Measurements from ENCODE around the gene TRPV2. TPM values are rescaled to one million over a fixed set of nuclear protein-coding genes. Genes with fewer than 3 reads are reported as not detected.
A peak's percentile ranks its signal among the peaks of the same experiment; 100 is the strongest.

TRPV2 gene
- total and polyA plus RNA-seq, 4 donors = 2.9 to 9.3 (median 4.6) TPM

DNA sequence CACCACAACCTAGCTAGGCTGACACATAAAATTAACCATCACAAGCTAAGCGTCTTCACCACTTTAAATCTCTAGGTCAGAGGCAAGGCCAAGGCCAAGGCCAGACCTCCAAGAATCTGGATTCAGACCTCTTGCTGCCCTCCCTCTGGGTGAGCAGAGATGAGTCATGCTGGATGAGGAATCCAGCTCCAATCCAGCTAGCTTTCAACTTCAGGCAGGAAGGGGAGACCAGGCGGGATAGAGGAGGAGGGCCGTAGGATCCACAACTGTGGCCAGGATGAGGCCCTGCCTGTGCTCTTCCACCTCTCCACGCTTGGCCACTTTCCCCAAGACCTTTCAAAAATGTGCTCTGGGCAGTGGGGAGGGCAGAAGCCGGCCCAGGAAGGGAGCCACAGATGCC is 61.9 kb downstream of the TRPV2 start:
- H3K27ac ChIP-seq (ENCODE audit: low read depth in 1 of 2, low read length in 2 of 2) = no peak overlapping the region
- DNase-seq (ENCODE audit: low spot score) = no peak
- H3K27me3 ChIP-seq (ENCODE audit: control insufficient read depth in 4 of 4, insufficient read depth in 4 of 4, low read length in 3 of 4) = no peaks in the 10 kb centered on the region
- 84% methylated on average over 5 of the region's 5 CpGs for WGBS
- no peaks in the 10 kb centered on the region for H3K4me1 ChIP-seq (ENCODE audit: control insufficient read depth in 4 of 4, insufficient read depth in 4 of 4, low read length in 3 of 4)
- H3K4me3 ChIP-seq (ENCODE audit: low read depth in 1 of 3, low read length in 3 of 3) = no peak overlapping the region
- TF ChIP-seq SP1 (IDR thresholded peaks at IDR 0.05) (no peak), NR2F2 (IDR thresholded peaks at IDR 0.05) (peak; percentile 77), JUND (IDR thresholded peaks at IDR 0.05) (peak; percentile 68 to 78)
- no peak overlapping the region for H3K9ac ChIP-seq (ENCODE audit: low read depth in 1 of 2, low read length in 2 of 2)
- no peaks in the 10 kb centered on the region for H3K36me3 ChIP-seq (ENCODE audit: control insufficient read depth in 4 of 4, insufficient read depth in 3 of 4, low read depth in 1 of 4, low read length in 3 of 4)
- H3K9me3 ChIP-seq (ENCODE audit: control insufficient read depth in 4 of 4, low read length in 3 of 4) = no peaks in the 10 kb centered on the region

DNA sequence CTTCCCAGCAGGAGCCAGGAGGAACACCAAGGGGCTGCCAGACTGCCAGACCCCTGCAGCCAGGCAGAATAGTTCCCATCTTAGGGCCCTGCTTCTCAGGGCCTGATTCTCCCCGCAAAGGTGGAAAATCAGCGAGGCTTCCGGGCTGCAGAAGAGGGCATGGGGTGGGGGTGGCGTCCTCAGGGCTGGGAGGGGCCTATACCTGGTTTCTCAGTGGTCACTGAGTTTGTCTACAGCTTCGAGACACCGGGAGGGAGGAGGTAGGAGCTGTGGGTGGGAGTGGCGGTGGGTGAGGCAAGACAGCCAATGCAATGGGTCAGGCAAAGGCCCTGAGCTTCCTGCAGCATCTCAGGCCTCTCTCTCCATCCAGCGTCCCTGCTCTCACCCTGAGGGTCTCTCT is 62.3 kb downstream of the TRPV2 start:
- no peaks in the 10 kb centered on the region for H3K36me3 ChIP-seq (ENCODE audit: control insufficient read depth in 4 of 4, insufficient read depth in 3 of 4, low read depth in 1 of 4, low read length in 3 of 4)
- no peak overlapping the region for H3K27ac ChIP-seq (ENCODE audit: low read depth in 1 of 2, low read length in 2 of 2)
- H3K4me3 ChIP-seq (ENCODE audit: low read depth in 1 of 3, low read length in 3 of 3) = no peak overlapping the region
- TF ChIP-seq, protein P1, sequence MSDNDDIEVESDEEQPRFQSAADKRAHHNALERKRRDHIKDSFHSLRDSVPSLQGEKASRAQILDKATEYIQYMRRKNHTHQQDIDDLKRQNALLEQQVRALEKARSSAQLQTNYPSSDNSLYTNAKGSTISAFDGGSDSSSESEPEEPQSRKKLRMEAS (IDR thresholded peaks at IDR 0.05) = no peak
- TF ChIP-seq HNF4G (IDR thresholded peaks at IDR 0.05) = no peak
- TF ChIP-seq NR2F2 (IDR thresholded peaks at IDR 0.05) = no peak
- TF ChIP-seq, protein P2, sequence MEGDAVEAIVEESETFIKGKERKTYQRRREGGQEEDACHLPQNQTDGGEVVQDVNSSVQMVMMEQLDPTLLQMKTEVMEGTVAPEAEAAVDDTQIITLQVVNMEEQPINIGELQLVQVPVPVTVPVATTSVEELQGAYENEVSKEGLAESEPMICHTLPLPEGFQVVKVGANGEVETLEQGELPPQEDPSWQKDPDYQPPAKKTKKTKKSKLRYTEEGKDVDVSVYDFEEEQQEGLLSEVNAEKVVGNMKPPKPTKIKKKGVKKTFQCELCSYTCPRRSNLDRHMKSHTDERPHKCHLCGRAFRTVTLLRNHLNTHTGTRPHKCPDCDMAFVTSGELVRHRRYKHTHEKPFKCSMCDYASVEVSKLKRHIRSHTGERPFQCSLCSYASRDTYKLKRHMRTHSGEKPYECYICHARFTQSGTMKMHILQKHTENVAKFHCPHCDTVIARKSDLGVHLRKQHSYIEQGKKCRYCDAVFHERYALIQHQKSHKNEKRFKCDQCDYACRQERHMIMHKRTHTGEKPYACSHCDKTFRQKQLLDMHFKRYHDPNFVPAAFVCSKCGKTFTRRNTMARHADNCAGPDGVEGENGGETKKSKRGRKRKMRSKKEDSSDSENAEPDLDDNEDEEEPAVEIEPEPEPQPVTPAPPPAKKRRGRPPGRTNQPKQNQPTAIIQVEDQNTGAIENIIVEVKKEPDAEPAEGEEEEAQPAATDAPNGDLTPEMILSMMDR (IDR thresholded peaks at IDR 0.05; ENCODE audit: low read depth, low read length, missing input control) = no peak
- TF ChIP-seq GABPA (IDR thresholded peaks at IDR 0.05 in 1 of 2, conservative IDR thresholded peaks at IDR 0.05 in 1 of 2) = no peak
- TF ChIP-seq, protein P3, sequence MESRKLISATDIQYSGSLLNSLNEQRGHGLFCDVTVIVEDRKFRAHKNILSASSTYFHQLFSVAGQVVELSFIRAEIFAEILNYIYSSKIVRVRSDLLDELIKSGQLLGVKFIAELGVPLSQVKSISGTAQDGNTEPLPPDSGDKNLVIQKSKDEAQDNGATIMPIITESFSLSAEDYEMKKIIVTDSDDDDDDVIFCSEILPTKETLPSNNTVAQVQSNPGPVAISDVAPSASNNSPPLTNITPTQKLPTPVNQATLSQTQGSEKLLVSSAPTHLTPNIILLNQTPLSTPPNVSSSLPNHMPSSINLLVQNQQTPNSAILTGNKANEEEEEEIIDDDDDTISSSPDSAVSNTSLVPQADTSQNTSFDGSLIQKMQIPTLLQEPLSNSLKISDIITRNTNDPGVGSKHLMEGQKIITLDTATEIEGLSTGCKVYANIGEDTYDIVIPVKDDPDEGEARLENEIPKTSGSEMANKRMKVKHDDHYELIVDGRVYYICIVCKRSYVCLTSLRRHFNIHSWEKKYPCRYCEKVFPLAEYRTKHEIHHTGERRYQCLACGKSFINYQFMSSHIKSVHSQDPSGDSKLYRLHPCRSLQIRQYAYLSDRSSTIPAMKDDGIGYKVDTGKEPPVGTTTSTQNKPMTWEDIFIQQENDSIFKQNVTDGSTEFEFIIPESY (IDR thresholded peaks at IDR 0.05) = no peak
- no peak for TF ChIP-seq RAD21 (IDR thresholded peaks at IDR 0.05)
- no peak for TF ChIP-seq JUND (IDR thresholded peaks at IDR 0.05)
- no peak for TF ChIP-seq SP1 (IDR thresholded peaks at IDR 0.05)
- no peak for TF ChIP-seq YY1 (IDR thresholded peaks at IDR 0.05)
- WGBS = 88% methylated on average over 8 of the region's 8 CpGs
- H3K27me3 ChIP-seq (ENCODE audit: control insufficient read depth in 4 of 4, insufficient read depth in 4 of 4, low read length in 3 of 4) = no peaks in the 10 kb centered on the region
- no peaks in the 10 kb centered on the region for H3K9me3 ChIP-seq (ENCODE audit: control insufficient read depth in 4 of 4, low read length in 3 of 4)
- DNase-seq (ENCODE audit: low spot score) = no peak
- H3K4me1 ChIP-seq (ENCODE audit: control insufficient read depth in 4 of 4, insufficient read depth in 4 of 4, low read length in 3 of 4) = peaks cover 0 to under 1% (median 0%) of the 10 kb centered on the region in 4 donors
- no peak overlapping the region for H3K9ac ChIP-seq (ENCODE audit: low read depth in 1 of 2, low read length in 2 of 2)

DNA sequence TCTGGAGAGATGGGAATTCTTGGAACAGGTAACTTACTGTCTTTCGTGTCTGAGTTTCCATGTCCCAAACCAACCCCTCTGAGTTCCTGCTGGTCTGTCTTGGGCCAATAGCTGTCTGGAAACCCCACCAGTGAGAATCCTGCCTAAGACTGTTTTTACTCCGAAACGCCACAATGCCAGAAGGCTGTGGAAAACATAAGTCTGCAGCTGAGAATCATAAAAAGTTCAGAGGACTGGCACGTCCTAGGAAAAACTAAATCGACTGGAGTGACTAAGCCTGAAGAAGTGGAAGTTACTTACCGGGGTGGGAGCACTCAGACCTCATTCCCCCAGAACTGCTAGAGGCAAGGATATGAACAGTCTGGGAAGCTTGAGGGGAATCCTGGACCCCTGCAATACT is 63.3 kb downstream of the TRPV2 start:
- H3K9ac ChIP-seq (ENCODE audit: low read depth in 1 of 2, low read length in 2 of 2) = no peak overlapping the region
- no peaks in the 10 kb centered on the region for H3K9me3 ChIP-seq (ENCODE audit: control insufficient read depth in 4 of 4, low read length in 3 of 4)
- TF ChIP-seq, protein P4, sequence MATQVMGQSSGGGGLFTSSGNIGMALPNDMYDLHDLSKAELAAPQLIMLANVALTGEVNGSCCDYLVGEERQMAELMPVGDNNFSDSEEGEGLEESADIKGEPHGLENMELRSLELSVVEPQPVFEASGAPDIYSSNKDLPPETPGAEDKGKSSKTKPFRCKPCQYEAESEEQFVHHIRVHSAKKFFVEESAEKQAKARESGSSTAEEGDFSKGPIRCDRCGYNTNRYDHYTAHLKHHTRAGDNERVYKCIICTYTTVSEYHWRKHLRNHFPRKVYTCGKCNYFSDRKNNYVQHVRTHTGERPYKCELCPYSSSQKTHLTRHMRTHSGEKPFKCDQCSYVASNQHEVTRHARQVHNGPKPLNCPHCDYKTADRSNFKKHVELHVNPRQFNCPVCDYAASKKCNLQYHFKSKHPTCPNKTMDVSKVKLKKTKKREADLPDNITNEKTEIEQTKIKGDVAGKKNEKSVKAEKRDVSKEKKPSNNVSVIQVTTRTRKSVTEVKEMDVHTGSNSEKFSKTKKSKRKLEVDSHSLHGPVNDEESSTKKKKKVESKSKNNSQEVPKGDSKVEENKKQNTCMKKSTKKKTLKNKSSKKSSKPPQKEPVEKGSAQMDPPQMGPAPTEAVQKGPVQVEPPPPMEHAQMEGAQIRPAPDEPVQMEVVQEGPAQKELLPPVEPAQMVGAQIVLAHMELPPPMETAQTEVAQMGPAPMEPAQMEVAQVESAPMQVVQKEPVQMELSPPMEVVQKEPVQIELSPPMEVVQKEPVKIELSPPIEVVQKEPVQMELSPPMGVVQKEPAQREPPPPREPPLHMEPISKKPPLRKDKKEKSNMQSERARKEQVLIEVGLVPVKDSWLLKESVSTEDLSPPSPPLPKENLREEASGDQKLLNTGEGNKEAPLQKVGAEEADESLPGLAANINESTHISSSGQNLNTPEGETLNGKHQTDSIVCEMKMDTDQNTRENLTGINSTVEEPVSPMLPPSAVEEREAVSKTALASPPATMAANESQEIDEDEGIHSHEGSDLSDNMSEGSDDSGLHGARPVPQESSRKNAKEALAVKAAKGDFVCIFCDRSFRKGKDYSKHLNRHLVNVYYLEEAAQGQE (IDR thresholded peaks at IDR 0.05) = no peak
- TF ChIP-seq, protein P1 (IDR thresholded peaks at IDR 0.05) = no peak
- TF ChIP-seq, protein P5, sequence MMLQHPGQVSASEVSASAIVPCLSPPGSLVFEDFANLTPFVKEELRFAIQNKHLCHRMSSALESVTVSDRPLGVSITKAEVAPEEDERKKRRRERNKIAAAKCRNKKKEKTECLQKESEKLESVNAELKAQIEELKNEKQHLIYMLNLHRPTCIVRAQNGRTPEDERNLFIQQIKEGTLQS (IDR thresholded peaks at IDR 0.05) = no peak
- no peak for TF ChIP-seq GABPA (IDR thresholded peaks at IDR 0.05 in 1 of 2, conservative IDR thresholded peaks at IDR 0.05 in 1 of 2)
- H3K36me3 ChIP-seq (ENCODE audit: control insufficient read depth in 4 of 4, insufficient read depth in 3 of 4, low read depth in 1 of 4, low read length in 3 of 4) = no peaks in the 10 kb centered on the region
- peaks cover 0 to 6% (median 3%) of the 10 kb centered on the region in 4 donors for H3K4me1 ChIP-seq (ENCODE audit: control insufficient read depth in 4 of 4, insufficient read depth in 4 of 4, low read length in 3 of 4)
- no peak overlapping the region for H3K4me3 ChIP-seq (ENCODE audit: low read depth in 1 of 3, low read length in 3 of 3)
- DNase-seq (ENCODE audit: low spot score) = no peak
- 93% methylated on average over 6 of the region's 6 CpGs for WGBS
- no peaks in the 10 kb centered on the region for H3K27me3 ChIP-seq (ENCODE audit: control insufficient read depth in 4 of 4, insufficient read depth in 4 of 4, low read length in 3 of 4)
- H3K27ac ChIP-seq (ENCODE audit: low read depth in 1 of 2, low read length in 2 of 2) = no peak overlapping the region
